ENCODE results near the gene SLC6A17. TPM values are rescaled to one million over a fixed set of nuclear protein-coding genes. Genes with fewer than 3 reads are reported as not detected.

The SLC6A17 gene
- total RNA-seq, 1 donor from 2014 or later: 0.58 TPM

GRCh38 chr1:110160538-110161100, 10.3 kb downstream of the SLC6A17 start:
- H3K36me3 Mint-ChIP-seq: no peaks in the 10 kb centered on the region
- H3K9me3 Mint-ChIP-seq: no peaks in the 10 kb centered on the region
- H3K4me1 Mint-ChIP-seq (ENCODE audit: unreplicated experiment): no peaks in the 10 kb centered on the region
- H3K4me3 Mint-ChIP-seq: no peak overlapping the region
- no peak overlapping the region for H3K27ac Mint-ChIP-seq
- peaks cover 62% of the 10 kb centered on the region for H3K27me3 Mint-ChIP-seq
- DNase-seq (ENCODE audit: extremely low spot score, unreplicated experiment): no peak
- no peak for TF ChIP-seq CTCF (conservative IDR thresholded peaks at IDR 0.05)

- Mint-ChIP-seq H3K9me3 (no peaks in the 10 kb centered on the region), H3K4me1 (ENCODE audit: unreplicated experiment) (no peaks in the 10 kb centered on the region), H3K4me3 (no peak overlapping the region), H3K27me3 (peaks cover 59% of the 10 kb centered on the region), H3K36me3 (no peaks in the 10 kb centered on the region), H3K27ac (no peak overlapping the region)
- TF ChIP-seq CTCF (conservative IDR thresholded peaks at IDR 0.05): no peak
- DNase-seq (ENCODE audit: extremely low spot score, unreplicated experiment): no peak
Measured at GRCh38 chr1:110161165-110161564, 10.9 kb downstream of the SLC6A17 start.

GRCh38 chr1:110161849-110162248, 11.6 kb downstream of the SLC6A17 start:
- Mint-ChIP-seq H3K27me3 (peaks cover 59% of the 10 kb centered on the region), H3K9me3 (no peaks in the 10 kb centered on the region), H3K36me3 (no peaks in the 10 kb centered on the region)

GRCh38 chr1:110163591-110163990, 13.3 kb downstream of the SLC6A17 start:
- no peaks in the 10 kb centered on the region for H3K4me1 Mint-ChIP-seq (ENCODE audit: unreplicated experiment)
- no peak for TF ChIP-seq CTCF (conservative IDR thresholded peaks at IDR 0.05)
- no peaks in the 10 kb centered on the region for H3K36me3 Mint-ChIP-seq
- no peak overlapping the region for H3K27ac Mint-ChIP-seq
- peaks cover 58% of the 10 kb centered on the region for H3K27me3 Mint-ChIP-seq
- H3K9me3 Mint-ChIP-seq: no peaks in the 10 kb centered on the region
- H3K4me3 Mint-ChIP-seq: no peak overlapping the region
- no peak for DNase-seq (ENCODE audit: extremely low spot score, unreplicated experiment)

More at GRCh38 chr1:110161849-110162248, 11.6 kb downstream of the SLC6A17 start:
- Mint-ChIP-seq H3K4me1 (ENCODE audit: unreplicated experiment) (no peaks in the 10 kb centered on the region), H3K27ac (no peak overlapping the region), H3K4me3 (no peak overlapping the region)
- no peak for TF ChIP-seq CTCF (conservative IDR thresholded peaks at IDR 0.05)
- DNase-seq (ENCODE audit: extremely low spot score, unreplicated experiment): no peak

- Mint-ChIP-seq H3K36me3 (no peaks in the 10 kb centered on the region), H3K4me1 (ENCODE audit: unreplicated experiment) (no peaks in the 10 kb centered on the region), H3K9me3 (no peaks in the 10 kb centered on the region), H3K4me3 (no peak overlapping the region), H3K27ac (no peak overlapping the region), H3K27me3 (peaks cover 55% of the 10 kb centered on the region)
- TF ChIP-seq CTCF (conservative IDR thresholded peaks at IDR 0.05): no peak
- DNase-seq (ENCODE audit: extremely low spot score, unreplicated experiment): no peak
Measured at GRCh38 chr1:110164725-110165350, 14.5 kb downstream of the SLC6A17 start.
